Activated CD8-positive, alpha-beta memory T cell treated with anti-CD3 and anti-CD28 coated beads for 24 hours (primary cell): ENCODE data around the gene CEP126.

Experiments used
- DNase-seq: peaks from one replicate; pipeline ENCODE4 v3.0.0-alpha.2; 2020

CEP126 gene, protein sequence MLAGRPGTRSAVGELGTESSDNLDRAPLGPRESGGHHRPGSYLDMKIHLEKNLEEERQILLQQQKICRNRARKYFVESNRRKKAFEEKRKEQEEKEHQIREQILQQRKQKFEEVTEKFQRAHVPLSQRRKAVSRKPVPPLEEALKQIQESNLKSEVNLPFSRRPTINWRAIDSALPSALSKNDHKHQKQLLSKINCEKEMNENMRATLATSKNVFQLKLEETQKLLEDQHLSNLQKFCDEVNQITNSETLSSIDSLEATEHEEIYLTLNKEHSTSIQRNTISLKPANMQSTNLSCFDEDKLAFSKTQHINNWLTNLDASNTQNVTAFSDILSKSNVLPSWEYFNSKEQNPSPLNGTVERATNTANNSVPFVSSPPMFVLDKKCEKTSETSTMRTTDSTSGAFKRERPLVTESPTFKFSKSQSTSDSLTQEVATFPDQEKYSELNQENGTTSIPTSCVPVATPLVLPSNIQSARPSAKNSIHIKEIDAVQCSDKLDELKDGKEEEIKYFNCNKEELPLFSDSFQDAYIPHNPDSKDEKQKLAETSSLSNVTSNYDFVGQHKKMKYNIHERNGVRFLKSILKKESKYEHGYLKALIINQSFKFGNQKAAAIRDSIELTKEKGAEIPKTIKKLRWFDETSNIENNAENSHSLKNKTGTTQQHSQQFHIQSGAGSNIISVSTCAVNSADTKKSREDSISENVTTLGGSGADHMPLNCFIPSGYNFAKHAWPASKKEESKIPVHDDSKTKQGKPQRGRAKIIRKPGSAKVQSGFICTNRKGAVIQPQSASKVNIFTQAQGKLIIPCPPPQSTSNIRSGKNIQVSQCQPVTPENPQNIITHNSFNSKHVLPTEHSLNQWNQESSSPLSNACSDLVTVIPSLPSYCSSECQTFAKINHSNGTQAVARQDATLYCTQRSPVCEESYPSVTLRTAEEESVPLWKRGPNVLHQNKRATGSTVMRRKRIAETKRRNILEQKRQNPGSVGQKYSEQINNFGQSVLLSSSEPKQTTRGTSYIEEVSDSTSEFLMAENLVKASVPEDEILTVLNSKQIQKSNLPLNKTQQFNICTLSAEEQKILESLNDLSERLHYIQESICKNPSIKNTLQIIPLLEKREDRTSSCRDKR

DNA sequence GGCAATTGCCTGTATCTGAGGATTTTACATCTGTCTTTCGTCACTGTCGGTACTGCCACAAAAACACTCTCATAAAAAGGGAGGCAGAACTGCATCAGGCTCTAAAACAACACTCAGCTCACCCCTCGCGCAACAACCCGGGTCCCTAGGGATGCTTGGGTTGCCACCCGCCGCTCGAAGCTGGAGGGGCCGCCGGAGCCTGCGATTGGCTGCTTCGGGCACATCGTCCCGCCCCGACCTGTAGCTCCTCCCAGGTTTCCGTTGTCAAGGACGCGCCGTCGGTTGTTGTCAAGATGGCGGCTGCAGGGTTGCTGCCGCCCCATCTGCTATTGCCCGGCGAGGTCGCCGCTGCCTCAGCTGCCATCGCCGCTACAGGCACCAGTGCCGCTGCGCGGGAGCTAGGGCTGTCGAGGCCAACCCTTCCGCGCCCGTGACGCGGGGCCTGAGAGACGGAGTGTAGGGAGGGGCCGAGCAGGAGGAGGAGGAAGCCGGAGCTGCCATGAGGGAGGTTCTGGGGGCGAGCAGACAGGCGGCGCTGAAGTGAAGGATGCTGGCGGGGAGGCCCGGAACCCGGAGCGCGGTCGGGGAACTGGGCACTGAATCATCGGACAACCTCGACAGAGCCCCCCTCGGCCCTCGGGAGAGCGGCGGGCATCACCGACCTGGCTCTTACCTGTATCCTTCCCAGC is at the start of gene CEP126:
CEP126 (plus strand) TSS at position 273 of the 689 bp plus-strand sequence; CDS start at position 548, 275 bp downstream.
- peak; percentile 98 for DNase-seq

GRCh38 chr11:101866619-101867491 is 48.0 kb upstream of the CEP126 start:
- DNase-seq, result no peak

DNA sequence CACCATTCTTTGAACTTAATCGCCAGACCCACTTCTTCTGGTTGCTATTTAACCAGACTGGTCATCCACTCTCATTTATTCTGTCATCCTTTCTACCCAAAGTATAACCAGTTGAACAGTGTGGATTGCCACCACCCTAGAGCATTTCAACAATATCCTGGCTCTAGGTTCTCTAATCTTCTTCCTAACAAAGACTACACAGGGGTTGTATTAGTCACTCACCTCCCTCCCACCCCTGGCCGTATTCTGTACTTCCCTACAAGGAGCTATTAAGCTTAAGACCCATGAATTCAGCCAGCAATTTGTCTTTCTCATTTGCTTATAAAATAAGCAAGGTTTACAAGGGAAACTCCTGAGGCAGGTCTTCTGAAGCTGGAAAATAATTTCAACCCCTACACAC is 46.9 kb upstream of the CEP126 start:
- no peak for DNase-seq

DNA sequence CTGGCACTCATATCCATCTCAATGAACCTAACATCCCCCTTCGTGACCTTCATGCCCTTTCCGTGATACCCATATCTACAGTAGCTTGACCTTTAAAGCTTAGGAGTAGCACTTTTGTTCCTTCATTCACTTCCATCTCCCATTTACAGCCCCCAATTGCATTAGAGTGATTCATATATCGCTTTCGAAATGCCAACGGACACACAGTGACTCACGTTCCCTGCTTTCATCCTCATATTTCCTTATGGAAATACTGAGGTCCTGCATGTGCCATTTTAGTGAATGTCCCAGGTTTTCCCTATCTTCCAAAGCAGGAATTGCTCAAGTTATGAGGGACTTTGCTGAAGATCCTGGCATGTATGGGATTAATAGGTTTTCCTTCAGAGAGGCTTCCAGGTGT is 44.3 kb upstream of the CEP126 start:
- DNase-seq, result no peak

- no peak for DNase-seq
Measured at GRCh38 chr11:101872171-101872882, 42.5 kb upstream of the CEP126 start.

GRCh38 chr11:101880222-101880621 is 34.6 kb upstream of the CEP126 start:
- no peak for DNase-seq

DNA sequence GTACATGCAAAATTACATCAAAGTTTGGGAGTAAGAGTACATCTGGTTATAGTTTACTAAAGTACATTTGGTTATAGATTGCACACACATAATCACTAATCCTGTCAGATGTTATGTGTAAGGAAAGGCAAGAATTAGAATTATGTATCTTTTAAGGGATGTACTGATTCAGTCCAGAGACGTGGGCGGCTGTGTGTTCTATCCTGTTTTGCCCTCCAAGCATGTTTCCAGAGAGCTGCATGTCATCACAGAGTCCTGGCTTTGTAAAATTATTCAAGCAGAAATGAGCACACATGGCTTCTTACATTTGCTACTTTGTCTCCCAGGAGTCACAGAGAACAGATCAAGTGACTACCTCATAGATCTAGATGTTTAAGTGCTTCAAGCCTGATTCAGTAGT is 33.2 kb upstream of the CEP126 start:
- DNase-seq, result no peak

DNA sequence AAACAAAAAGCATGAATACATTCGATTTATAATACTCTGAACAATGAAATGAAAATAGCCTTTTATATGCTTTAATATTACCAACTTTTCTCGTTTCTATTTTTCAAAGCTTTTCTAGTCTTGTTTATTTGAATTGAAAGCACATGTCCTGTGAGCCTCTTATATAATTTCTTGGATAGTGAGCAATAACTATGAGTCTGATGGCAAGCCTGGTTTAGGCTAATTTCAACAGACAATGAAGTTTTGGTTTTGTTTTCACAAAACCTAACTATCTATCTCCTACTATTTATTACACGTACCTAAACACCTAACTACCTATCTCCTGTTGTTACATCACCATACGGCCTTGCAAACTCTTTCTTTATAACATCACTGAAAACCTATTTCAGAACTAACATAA is 29.2 kb upstream of the CEP126 start:
- DNase-seq, result no peak

DNA sequence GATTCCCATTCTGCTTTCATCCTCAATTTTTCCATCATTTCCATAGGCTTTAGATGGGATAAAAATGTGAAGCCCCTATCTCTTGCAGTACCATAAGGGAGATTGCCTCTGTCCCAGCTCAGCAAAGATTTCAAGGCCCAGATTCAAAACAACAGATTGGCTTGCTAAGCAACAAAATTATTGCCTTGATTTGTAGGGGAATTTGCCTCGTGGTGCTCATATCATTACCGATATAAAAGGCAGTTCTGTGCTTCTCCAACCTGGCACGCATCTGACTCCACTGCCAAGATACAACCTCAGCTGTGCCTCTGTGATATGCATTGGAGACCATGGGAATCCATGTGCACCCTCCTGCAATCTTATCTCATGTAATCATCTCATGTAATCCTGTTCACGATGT is 25.0 kb upstream of the CEP126 start:
- no peak for DNase-seq

- no peak for DNase-seq
Measured at GRCh38 chr11:101894505-101894904, 20.3 kb upstream of the CEP126 start.

DNA sequence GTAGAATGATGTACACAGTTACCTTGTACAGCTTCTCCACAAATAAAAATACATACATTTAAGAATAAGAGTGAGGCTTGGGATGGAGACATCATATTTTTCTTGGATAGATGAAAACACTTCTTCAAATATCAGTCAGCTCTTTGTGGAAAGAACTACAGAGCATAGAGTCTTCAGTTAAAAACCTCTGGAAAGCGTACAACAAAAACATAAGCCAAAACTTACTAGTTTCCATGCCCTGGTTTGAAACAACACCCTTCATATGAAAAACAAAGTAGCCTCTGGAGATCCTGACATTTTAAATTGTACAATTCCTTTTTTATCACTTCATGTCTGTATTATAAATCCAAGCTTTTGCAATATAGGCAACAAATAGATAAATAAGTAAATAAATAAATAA is 7.0 kb upstream of the CEP126 start:
- no peak for DNase-seq

GRCh38 chr11:101909087-101909486 is 5.7 kb upstream of the CEP126 start:
- no peak for DNase-seq

DNA sequence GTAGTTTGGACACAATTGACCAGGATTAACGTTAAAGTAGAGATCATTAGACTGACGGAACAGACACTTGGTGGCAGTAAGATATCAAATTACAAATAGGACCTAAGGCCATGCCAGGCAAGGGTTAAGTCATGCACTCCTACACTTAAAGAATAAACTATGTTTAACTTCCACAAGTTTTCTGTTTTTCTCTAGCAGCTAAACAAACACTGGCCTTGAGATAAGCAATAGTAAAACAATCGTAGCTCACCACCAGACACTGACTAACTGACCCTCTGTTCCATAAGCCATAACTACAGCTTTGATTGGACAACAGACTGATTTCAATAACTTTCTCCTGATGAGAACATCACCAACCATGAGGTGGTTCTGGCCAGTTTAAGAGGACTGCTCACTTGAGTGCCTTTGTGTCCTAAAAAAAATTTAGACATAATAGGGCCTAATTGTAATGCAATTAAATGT is 2.0 kb upstream of the CEP126 start:
- no peak for DNase-seq

DNA sequence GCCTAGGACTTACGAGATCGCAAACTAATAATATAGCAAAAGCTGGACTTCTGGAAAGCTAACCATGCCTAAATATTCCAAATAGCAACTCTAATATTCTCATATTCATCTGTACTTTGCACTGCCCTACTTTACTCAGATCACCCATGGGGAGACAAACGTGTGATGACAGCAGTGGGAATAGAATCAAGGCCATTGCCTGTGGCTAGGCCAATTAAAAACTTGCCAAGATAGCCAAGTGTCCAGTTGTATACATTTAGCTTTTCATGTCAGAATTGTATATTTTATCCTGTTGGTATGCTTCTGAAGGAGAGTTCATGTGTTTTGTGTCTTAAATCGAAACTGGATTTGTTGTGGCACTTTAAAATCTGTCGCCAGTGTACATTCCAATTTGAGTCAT is 1.2 kb upstream of the CEP126 start:
- no peak for DNase-seq

DNA sequence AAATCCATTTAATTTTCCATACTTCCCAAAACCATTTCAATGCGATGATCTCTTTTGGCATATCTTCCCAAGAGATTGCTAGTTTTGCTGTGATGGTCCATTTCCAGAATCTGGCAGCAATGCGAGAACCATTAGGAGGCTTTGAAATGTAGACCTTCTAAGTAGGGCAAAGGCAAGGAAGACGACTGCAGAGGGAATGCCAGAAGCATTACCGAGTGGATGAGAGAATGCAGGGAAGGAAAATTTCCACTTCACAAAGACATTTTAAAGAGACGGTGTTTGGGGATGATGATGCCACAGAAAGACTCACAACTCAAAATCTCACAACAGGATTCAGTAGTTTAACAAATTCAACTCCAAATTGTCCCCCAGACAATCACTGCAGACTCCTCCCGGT is 471 bp upstream of the CEP126 start:
- DNase-seq, result no peak

DNA sequence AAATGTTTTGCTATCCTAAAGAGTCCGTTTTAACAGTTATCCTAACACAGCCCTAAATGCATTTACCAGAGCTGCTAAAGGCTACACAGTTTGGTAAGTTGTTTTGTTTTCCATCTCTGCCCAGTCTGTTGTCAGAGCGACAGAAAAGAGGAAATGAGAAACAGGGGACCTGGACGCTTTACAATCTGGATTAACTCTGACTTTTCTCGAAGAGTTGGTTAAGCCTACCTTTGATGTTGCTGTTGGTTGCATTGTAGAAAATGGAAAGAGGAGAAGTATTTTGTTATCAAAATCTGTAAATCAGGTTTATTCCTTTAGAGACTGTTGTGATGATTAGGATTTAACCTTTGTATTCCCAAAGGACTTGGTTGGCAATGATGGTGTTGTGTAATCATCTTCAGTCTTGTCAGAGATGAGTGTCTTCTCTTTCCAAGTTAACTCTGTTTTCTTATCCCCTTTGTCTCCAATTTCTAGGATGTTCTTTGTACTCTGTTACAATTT is 1.0 kb downstream of the CEP126 start:
- DNase-seq, result no peak

- no peak for DNase-seq
Measured at GRCh38 chr11:101916422-101916821, 1.6 kb downstream of the CEP126 start, which contains the start of gene ANGPTL5. TSS of gene ANGPTL5 (minus strand) at chr11:101916522. CDS start at chr11:101907909, 8,613 bp downstream.

GRCh38 chr11:101917226-101917625 is 2.4 kb downstream of the CEP126 start:
- no peak for DNase-seq

DNA sequence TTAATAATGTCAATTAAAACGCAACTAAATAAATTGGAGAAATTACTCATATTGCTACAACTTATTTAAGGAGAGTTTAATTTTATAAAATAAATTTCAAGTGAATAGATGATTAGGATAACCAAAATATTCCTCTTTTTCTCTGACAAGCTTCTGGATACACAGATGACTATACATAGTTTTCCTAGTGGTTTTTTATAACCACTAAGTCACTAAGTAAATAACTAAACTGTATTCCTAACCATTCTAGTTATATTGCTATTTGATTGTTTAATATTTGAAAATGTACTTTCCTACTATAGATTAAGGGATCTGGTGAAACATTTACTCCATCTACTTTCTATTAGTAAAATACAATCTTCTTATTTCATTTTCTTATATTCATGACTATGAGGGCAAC is 6.2 kb downstream of the CEP126 start:
- no peak for DNase-seq

DNA sequence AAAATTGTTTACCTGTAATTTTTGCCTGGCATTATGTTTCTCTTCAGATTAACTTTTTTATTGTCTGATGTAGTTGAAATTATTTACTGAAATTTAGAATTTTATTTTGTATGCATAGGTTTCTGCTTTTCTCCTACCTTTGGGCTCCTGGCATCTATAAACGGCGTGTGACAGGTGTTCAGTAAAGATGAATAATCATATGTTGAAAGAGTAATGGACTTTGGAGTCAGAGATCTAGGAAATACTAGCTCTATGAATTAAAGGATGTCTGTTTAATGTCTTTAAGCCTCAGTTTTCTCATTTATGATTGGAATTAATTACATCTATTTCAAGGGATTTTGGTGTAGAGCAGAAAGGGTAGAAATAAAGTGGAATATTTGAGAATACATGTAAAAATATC is 8.7 kb downstream of the CEP126 start:
- no peak for DNase-seq
